ENCODE measurements around the gene DHX15. TPM values are rescaled to one million over a fixed set of nuclear protein-coding genes. Genes with fewer than 3 reads are reported as not detected.
"Not testable (repeated sequence)": the region's sequence is repeated elsewhere in the genome, so short reads cannot be mapped to it uniquely, and the experiment has no call there.

The DHX15 gene
- total RNA-seq, 4 donors from 2014 or later: 113 to 334 (median 139) TPM

DNA sequence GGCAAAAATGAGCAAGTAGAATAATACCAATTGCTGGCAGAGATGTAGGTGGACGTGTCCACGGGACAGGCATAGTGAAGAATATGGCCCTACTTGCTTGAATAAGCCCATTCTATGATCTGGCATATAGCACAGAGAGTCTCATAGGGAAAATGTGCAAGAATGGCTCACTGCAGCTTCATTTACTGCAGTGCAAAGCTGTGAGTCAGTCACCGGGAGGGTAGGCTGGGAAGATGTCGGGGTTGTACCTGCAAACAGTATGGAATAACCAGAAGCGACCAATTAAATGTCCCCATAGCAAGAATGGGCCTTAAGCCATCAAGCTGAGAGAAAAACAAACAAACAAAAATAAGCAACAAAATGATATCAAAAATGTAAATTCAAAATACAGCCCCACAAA is 74.3 kb downstream of the DHX15 start:
- intact Hi-C loops (cut with DNase I; ENCODE audit: low total_unique reads): no loop called here
- no peak overlapping the region for H3K27ac ChIP-seq
- TF ChIP-seq, protein P1, sequence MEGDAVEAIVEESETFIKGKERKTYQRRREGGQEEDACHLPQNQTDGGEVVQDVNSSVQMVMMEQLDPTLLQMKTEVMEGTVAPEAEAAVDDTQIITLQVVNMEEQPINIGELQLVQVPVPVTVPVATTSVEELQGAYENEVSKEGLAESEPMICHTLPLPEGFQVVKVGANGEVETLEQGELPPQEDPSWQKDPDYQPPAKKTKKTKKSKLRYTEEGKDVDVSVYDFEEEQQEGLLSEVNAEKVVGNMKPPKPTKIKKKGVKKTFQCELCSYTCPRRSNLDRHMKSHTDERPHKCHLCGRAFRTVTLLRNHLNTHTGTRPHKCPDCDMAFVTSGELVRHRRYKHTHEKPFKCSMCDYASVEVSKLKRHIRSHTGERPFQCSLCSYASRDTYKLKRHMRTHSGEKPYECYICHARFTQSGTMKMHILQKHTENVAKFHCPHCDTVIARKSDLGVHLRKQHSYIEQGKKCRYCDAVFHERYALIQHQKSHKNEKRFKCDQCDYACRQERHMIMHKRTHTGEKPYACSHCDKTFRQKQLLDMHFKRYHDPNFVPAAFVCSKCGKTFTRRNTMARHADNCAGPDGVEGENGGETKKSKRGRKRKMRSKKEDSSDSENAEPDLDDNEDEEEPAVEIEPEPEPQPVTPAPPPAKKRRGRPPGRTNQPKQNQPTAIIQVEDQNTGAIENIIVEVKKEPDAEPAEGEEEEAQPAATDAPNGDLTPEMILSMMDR (IDR thresholded peaks at IDR 0.05): no peak
- no peak for TF ChIP-seq POLR2A (IDR thresholded peaks at IDR 0.05)
- H3K4me3 ChIP-seq: no peak overlapping the region
- H3K4me1 ChIP-seq: no peaks in the 10 kb centered on the region
- no peak for DNase-seq
- no peaks in the 10 kb centered on the region for H3K27me3 ChIP-seq
- H3K36me3 ChIP-seq: no peaks in the 10 kb centered on the region
- no peaks in the 10 kb centered on the region for H3K9me3 ChIP-seq

DNA sequence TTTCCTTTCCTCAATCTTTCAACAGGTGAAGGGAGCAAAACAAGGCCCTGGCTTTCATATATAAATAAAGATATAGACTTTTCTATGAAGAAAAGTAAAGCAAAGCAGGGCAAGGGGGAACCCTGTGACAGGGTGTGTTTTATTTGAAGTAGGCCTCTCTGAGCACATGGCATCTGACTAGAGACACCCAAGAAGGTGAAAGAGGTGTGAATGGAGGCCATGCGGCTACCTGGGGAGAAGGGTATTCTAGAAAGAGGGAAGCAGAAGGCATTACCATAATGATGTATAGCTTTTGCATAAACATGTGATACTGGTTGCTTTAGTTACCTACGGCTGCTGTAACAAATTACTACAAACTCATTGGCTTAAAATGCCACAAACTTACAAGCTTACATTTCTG is 75.8 kb downstream of the DHX15 start:
- no peak for TF ChIP-seq POLR2A (IDR thresholded peaks at IDR 0.05)
- TF ChIP-seq, protein P1 (IDR thresholded peaks at IDR 0.05): no peak
- Histone ChIP-seq H3K36me3 (no peaks in the 10 kb centered on the region), H3K9me3 (no peaks in the 10 kb centered on the region), H3K4me3 (no peak overlapping the region), H3K27me3 (no peaks in the 10 kb centered on the region), H3K4me1 (no peaks in the 10 kb centered on the region), H3K27ac (no peak overlapping the region)
- no peak for DNase-seq
- intact Hi-C loops (cut with DNase I; ENCODE audit: low total_unique reads): no loop called here

- no peaks in the 10 kb centered on the region for H3K4me1 ChIP-seq
- H3K27me3 ChIP-seq: no peaks in the 10 kb centered on the region
- intact Hi-C loops (cut with DNase I; ENCODE audit: low total_unique reads): no loop called here
- H3K27ac ChIP-seq: no peak overlapping the region
- no peaks in the 10 kb centered on the region for H3K36me3 ChIP-seq
- no peaks in the 10 kb centered on the region for H3K9me3 ChIP-seq
- H3K4me3 ChIP-seq: no peak overlapping the region
- DNase-seq: no peak
- no peak for TF ChIP-seq POLR2A (IDR thresholded peaks at IDR 0.05)
- TF ChIP-seq, protein P1 (IDR thresholded peaks at IDR 0.05): no peak
These were observed 76.9 kb downstream of the DHX15 start for GRCh38 chr4:24507439-24507838.

DNA sequence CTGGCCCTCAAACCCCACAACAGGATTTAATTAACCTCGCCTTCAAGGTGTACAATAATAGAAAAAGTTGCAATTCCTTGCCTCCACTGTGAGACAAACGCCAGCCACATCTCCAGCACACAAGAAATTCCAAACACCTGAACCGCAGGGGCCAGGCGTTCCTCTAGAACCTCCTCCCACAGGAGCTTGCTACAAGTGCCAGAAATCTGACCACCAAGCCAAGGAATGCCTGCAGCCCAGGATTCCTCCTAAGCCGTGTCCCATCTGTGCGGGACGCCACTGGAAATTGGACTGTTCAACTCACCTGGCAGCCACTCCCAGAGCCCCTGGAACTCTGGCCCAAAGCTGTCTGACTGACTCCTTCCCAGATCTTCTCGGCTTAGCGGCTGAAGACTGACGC is 81.3 kb downstream of the DHX15 start:
- H3K4me3 ChIP-seq; H3K27me3 ChIP-seq; H3K36me3 ChIP-seq; DNase-seq; H3K9me3 ChIP-seq; H3K4me1 ChIP-seq; intact Hi-C loops (cut with DNase I; ENCODE audit: low total_unique reads); H3K27ac ChIP-seq: not testable (repeated sequence)

DNA sequence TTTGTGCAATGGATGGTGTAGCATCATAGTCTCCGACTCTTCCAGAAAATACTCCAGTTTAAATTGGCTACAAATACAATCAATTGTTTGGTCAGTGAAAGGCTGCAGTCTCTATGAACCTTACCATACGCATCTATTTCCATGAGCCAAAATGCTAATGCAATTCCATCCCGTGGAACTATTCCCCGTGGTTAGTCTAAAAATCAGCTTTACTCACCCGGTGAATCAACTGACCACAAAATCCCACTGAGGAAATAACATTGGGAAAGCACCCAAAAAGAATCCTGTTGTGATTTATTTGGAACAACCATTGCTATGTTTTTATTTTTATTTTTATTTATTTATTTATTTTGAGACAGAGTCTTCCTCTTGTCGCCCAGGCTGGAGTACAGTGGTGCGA is 87.1 kb downstream of the DHX15 start:
- no peak for DNase-seq
- H3K36me3 ChIP-seq: no peaks in the 10 kb centered on the region
- H3K27me3 ChIP-seq: no peaks in the 10 kb centered on the region
- no peak for TF ChIP-seq POLR2A (IDR thresholded peaks at IDR 0.05)
- TF ChIP-seq, protein P1 (IDR thresholded peaks at IDR 0.05): no peak
- no peaks in the 10 kb centered on the region for H3K9me3 ChIP-seq
- H3K4me3 ChIP-seq: no peak overlapping the region
- no peaks in the 10 kb centered on the region for H3K4me1 ChIP-seq
- H3K27ac ChIP-seq: no peak overlapping the region
- intact Hi-C loops (cut with DNase I; ENCODE audit: low total_unique reads): no loop called here

DNA sequence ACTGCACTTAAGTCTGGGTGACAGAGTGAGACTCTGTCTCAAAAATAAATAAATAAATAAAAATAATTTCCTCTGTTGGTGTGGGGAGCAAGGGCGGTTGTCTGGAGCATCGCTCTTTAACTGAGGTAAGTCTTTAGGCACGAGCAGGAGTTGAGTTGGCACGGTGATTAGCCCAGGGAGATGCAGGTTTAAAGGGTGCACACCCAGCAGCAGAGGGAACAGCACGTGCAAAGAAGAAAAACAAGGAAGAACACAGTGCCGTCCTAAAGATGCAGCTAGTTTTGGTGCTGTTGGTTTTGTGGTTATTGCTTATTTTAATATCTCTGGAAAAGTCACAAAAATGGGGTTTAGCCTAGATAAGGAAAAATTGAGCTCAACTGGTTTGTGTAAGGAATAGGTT is 87.8 kb downstream of the DHX15 start:
- no peaks in the 10 kb centered on the region for H3K27me3 ChIP-seq
- TF ChIP-seq POLR2A (IDR thresholded peaks at IDR 0.05): no peak
- TF ChIP-seq, protein P1 (IDR thresholded peaks at IDR 0.05): no peak
- no peak overlapping the region for H3K4me3 ChIP-seq
- H3K4me1 ChIP-seq: no peaks in the 10 kb centered on the region
- no peaks in the 10 kb centered on the region for H3K9me3 ChIP-seq
- DNase-seq: no peak
- intact Hi-C loops (cut with DNase I; ENCODE audit: low total_unique reads): no loop called here
- no peaks in the 10 kb centered on the region for H3K36me3 ChIP-seq
- no peak overlapping the region for H3K27ac ChIP-seq

Data from uterus (tissue), 4 donors.